Transverse colon (tissue), 4 donors: ENCODE results near the gene ANKZF1. TPM values are rescaled to one million over a fixed set of nuclear protein-coding genes. Genes with fewer than 3 reads are reported as not detected.

Experiments used
- DNase-seq: peaks from one replicate; pipeline ENCODE4 v3.0.0-alpha.2; 2019
- H3K27ac ChIP-seq, 4 donors: fragments of 200-600 bp; sonication (generic); 2 replicates each; pipeline ENCODE4 v1.5.1; 2016 to 2018; ENCODE audit warnings: inconsistent platforms in 4 of 4
- H3K27me3 ChIP-seq: fragments of 200-600 bp; sonication (generic); 2 replicates; pipeline ENCODE4 v1.5.1; 2017; ENCODE audit warnings: inconsistent platforms
- H3K36me3 ChIP-seq, 4 donors: fragments of 200-600 bp; sonication (generic); 2 replicates each; pipeline ENCODE4 v1.5.1; 2017 to 2019; ENCODE audit warnings: inconsistent platforms in 4 of 4
- H3K4me1 ChIP-seq, 4 donors: fragments of 200-600 bp; sonication (generic); 2 replicates each; pipeline ENCODE4 v1.5.1; 2017 to 2020; ENCODE audit warnings: inconsistent platforms in 4 of 4
- H3K4me3 ChIP-seq, 4 donors: fragments of 200-600 bp; sonication (generic); 1 replicate in 1 of 4; 2 replicates in 3 of 4; pipeline versions ENCODE4 v1.5.1 to v1.6.1; 2017 to 2019; ENCODE audit warnings: inconsistent platforms in 4 of 4
- H3K9me3 ChIP-seq, 2 donors: fragments of 200-600 bp; sonication (generic); 2 replicates each; pipeline ENCODE4 v1.5.1; 2017 to 2019; ENCODE audit warnings: inconsistent platforms in 2 of 2
- CTCF ChIP-seq, 5 experiments: fragments of 200-600 bp in 3 of 5; fragments of 450-650 bp in 2 of 5; sonication (generic) in 3 of 5; IDR thresholded peaks; 1 replicate in 2 of 5; 2 replicates in 3 of 5; pipeline ENCODE4 v1.5.1; 2016 to 2017; ENCODE audit warnings: antibody characterized with exemption in 5 of 5, inconsistent platforms in 3 of 5, mild to moderate bottlenecking in 2 of 5, moderate library complexity in 1 of 5
- EP300 ChIP-seq: sonication (generic); formaldehyde crosslinking; IDR thresholded peaks from one replicate; pipeline ENCODE4 v1.6.1; 2017; ENCODE audit warnings: antibody characterized with exemption, low read depth
- POLR2A ChIP-seq: fragments of 450-650 bp; IDR thresholded peaks from one replicate; pipeline ENCODE4 v1.6.1; 2016; ENCODE audit warnings: antibody characterized with exemption, mild to moderate bottlenecking, moderate library complexity
- POLR2AphosphoS5 ChIP-seq, 3 donors: sonication (generic); formaldehyde crosslinking; IDR thresholded peaks; one replicate each; pipeline ENCODE4 v1.6.1; 2016; ENCODE audit warnings: antibody characterized with exemption in 3 of 3
- WGBS, 2 donors: methylation state at CpG; one replicate each; pipeline ENCODE4 v1.1.5; 2018; ENCODE audit warnings: low coverage in 1 of 2; 5-methylcytosine and 5-hydroxymethylcytosine counted together
- in situ Hi-C, 4 donors: fragments of 200-750 bp; cut with MboI; loops; one replicate each; pipeline versions ENCODE4 v1.15.0 to v1.15.1; 2017; ENCODE audit warnings: low sequenced_read_pairs in 3 of 4, low pct_ligation_motif_present in 1 of 4, low pct_unique_long_range_greater_than_20kb in 1 of 4
- intact Hi-C: fragments of 100-400 bp; cut with DNase I; formaldehyde crosslinking; loops from one replicate; pipeline ENCODE4 v1.15.1; 2023; ENCODE audit warnings: low total_unique reads
- total RNA-seq, 4 donors: library from RNA; depleted of rRNA; stranded (reverse); fragments of >200 nt; gene quantifications; one replicate each; pipeline ENCODE4 v1.1.0, GENCODE V29; 2016

Gene ANKZF1
- total RNA-seq, 4 donors from 2014 or later = 64.3 to 318 (median 114) TPM

DNA sequence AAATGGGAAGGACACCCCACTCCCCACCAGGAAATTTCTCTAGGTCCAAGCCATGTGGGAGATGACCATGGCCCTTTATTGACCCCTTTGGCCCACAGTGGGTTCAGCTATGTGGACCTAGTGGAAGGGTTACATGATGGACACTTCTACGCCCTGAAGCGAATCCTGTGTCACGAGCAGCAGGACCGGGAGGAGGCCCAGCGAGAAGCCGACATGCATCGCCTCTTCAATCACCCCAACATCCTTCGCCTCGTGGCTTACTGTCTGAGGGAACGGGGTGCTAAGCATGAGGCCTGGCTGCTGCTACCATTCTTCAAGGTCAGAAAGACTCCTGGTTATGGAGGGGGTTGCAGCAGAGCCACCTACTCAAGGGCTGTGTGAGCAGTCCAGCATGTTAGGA lies 17.0 kb downstream of the ANKZF1 start:
- no peak for TF ChIP-seq POLR2AphosphoS5 (IDR thresholded peaks at IDR 0.05)
- no peak for TF ChIP-seq CTCF (IDR thresholded peaks at IDR 0.05)
- TF ChIP-seq EP300 = no peak
- no peak for TF ChIP-seq POLR2A
- in situ Hi-C loops = no loop called here
- Histone ChIP-seq H3K4me3 (no peak overlapping the region), H3K36me3 (no peaks in the 10 kb centered on the region), H3K27ac (peak overlapping the region in 3 of 4 donors; percentile 94 to 97 (median 94)), H3K4me1 (peaks cover 41 to 65% (median 58%) of the 10 kb centered on the region in 4 donors), H3K9me3 (no peaks in the 10 kb centered on the region), H3K27me3 (no peaks in the 10 kb centered on the region)
- no peak for DNase-seq
- WGBS, 2 donors = 91% methylated on average over 10 of the region's 10 CpGs; no CpG with 5 or more reads in 1 of the 2 donors
- intact Hi-C loops = loop anchor here (10.0 kb wide), 1 partner anchor 1612 kb away; no protein-coding TSS in a partner anchor

GRCh38 chr2:219247678-219248642 lies 18.4 kb downstream of the ANKZF1 start:
- no peaks in the 10 kb centered on the region for H3K27me3 ChIP-seq
- DNase-seq = peak; percentile 46
- no peaks in the 10 kb centered on the region for H3K9me3 ChIP-seq
- WGBS, 2 donors = 76 to 78% methylated on average over 11 to 17 of the region's 17 CpGs
- intact Hi-C loops (loop anchor here (10.0 kb wide), 1 partner anchor 1613 kb away; no protein-coding TSS in a partner anchor), in situ Hi-C loops (no loop called here)
- peak overlapping the region in 1 of 4 donors; percentile 31 for H3K4me3 ChIP-seq
- peaks cover 47 to 77% (median 71%) of the 10 kb centered on the region in 4 donors for H3K4me1 ChIP-seq
- no peaks in the 10 kb centered on the region for H3K36me3 ChIP-seq
- peak overlapping the region; percentile 94 to 97 (median 94) for H3K27ac ChIP-seq
- TF ChIP-seq POLR2A (peak; percentile 32), EP300 (no peak), CTCF (IDR thresholded peaks at IDR 0.05) (no peak), POLR2AphosphoS5 (IDR thresholded peaks at IDR 0.05) (peak in 2 of 3 donors; percentile 29 to 64)

DNA sequence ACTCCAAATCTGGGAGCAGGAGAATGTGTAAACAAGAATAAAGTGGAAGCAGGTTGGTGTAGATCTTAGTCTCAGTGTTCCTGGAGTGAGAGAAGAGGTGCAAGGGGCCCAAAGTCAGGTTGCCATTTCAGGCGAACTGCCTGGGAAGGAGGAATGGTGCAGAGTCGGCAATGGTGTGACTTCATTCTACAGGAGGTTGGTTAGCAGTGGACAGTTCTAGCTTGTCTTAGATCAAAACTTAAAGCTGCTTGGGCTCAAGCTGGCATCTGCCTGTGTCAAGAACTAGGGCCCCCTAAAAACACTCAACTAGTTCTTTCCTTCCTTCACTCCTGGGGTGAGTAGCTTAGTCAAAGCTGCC lies 19.2 kb downstream of the ANKZF1 start:
- in situ Hi-C loops (no loop called here), intact Hi-C loops (loop anchor here (10.0 kb wide), 1 partner anchor 1614 kb away; no protein-coding TSS in a partner anchor)
- peak overlapping the region; percentile 94 to 97 (median 94) for H3K27ac ChIP-seq
- H3K36me3 ChIP-seq = no peaks in the 10 kb centered on the region
- H3K4me3 ChIP-seq = peak overlapping the region in 1 of 4 donors; percentile 31
- DNase-seq = no peak
- H3K4me1 ChIP-seq = peaks cover 47 to 79% (median 75%) of the 10 kb centered on the region in 4 donors
- no peak for TF ChIP-seq CTCF (IDR thresholded peaks at IDR 0.05)
- no peak for TF ChIP-seq POLR2A
- no peak for TF ChIP-seq POLR2AphosphoS5 (IDR thresholded peaks at IDR 0.05)
- no peak for TF ChIP-seq EP300
- WGBS, 2 donors = 30 to 59% methylated on average over 2 of the region's 2 CpGs
- H3K27me3 ChIP-seq = no peaks in the 10 kb centered on the region
- no peaks in the 10 kb centered on the region for H3K9me3 ChIP-seq

GRCh38 chr2:219249203-219249980 lies 19.8 kb downstream of the ANKZF1 start:
- WGBS, 2 donors = 13% methylated on average over 7 of the region's 7 CpGs; no CpG with 5 or more reads in 1 of the 2 donors
- in situ Hi-C loops = no loop called here
- peak overlapping the region; percentile 94 to 97 (median 94) for H3K27ac ChIP-seq

More at GRCh38 chr2:219249203-219249980, 19.8 kb downstream of the ANKZF1 start:
- H3K36me3 ChIP-seq = no peaks in the 10 kb centered on the region
- H3K4me1 ChIP-seq = peaks cover 47 to 85% (median 77%) of the 10 kb centered on the region in 4 donors
- no peaks in the 10 kb centered on the region for H3K27me3 ChIP-seq
- H3K4me3 ChIP-seq = peak overlapping the region in 2 of 4 donors; percentile 2 to 31
- intact Hi-C loops = loop anchor here (10.0 kb wide), 1 partner anchor 1615 kb away; no protein-coding TSS in a partner anchor
- TF ChIP-seq POLR2A (peak; percentile 74), POLR2AphosphoS5 (IDR thresholded peaks at IDR 0.05) (peak; percentile 67 to 89 (median 86)), CTCF (IDR thresholded peaks at IDR 0.05) (no peak)
- peak; percentile 94 for DNase-seq
- H3K9me3 ChIP-seq = no peaks in the 10 kb centered on the region
